NCI-H146 treated with DMSO at 0.1 percent for 48 hours (cell line): ENCODE measurements around the gene CRYBB1.

Source experiments
- DNase-seq: peaks from one replicate; lab custom pipeline; 2025; ENCODE audit not compliant: unreplicated experiment; lab: John Stamatoyannopoulos, UW

Gene CRYBB1

DNA sequence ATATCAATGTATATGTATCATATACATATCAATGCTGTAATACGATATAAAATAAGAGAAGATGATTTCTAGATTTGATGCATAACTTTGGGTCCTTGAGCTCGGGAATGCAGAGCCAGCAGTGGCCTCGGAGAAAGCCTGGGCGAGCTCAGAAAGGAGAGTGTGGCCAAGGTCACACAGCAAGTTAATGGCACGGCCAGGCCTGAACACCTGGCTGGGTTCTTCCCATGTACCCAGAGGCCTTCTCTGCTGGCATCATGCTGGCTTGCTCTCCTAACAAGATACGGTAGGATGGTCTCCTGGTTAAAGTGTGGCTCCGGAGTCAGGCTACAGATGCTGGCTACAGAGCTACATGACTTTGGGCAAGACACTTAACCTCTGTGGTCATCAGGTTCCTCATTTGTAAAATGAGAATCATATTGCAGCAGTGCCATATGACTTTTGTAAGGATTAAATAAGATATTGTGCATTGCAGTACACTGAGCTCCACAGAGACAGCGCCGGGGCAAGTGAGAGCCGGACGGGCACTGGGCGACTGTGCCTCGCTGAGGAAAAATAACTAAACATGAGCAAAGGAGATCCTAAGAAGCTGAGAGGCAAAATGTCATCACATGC is 57.8 kb downstream of the CRYBB1 start:
- DNase-seq: no peak

DNA sequence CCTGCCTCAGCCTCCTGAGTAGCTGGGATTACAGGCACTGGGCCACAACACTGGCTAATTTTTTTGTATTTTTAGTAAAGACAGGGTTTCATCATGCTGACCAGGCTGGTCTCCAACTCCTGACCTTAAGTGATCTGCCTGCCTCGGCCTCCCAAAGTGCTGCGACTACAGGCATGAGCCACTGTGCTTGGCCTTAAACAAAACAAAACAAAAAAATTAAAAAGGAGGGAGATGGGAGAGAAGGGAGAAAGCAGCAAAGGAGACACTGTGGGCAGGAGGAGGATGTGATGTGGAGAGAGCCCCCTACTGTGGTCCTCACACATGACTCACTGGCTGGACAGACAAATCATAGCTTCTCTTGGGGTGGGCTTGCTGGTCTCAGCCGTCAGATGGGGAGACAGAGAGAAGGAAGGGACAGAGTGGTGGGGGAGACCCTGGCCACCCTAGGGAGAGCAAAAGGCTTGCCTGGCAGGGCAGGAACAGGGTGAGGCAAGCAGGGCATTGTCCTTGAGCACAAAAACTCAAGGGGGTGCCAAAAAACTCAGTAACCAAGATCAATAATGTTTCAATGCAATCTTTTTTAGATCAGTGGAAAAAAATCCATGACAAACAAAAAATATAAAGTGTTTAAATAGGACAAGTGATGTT is 59.5 kb downstream of the CRYBB1 start:
- DNase-seq: peak; percentile 62

DNA sequence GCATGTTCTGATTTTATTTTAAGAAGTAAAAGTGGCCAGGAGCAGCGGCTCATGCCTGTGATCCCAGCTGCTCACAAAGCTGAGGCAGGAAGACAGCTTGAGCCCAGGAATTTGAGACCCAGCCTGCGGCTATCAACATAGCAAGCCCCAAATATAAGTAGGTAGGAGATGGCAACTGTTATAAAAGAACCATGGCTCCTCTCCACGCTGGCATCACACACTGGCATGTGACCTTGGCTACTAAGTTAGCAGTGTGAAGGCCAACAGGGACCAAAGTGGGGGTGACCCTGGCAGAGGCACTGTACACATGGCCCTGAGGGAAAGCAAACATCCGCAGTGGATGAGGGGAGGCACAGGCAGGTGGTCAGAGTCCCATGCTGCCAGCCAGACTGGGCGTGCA is 60.9 kb downstream of the CRYBB1 start:
- DNase-seq: no peak

DNA sequence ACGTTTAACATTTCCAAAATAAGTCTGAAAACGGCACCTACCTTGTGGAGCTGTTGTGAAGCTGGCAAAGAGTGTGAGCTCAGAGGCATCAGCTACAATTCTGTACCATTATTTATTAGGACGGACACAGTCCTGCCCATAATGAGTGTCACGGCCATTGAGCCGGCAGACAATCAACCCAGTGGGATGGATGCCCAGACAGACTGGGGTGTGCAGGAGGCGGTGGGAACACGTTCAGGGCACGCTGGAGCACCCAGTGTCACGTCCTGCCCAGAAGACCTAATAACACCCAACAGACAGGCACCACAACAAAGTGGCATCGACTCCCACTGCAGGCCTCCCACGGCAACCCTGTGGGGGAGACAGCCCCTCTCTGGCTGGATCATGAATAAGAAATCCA is 62.3 kb downstream of the CRYBB1 start:
- DNase-seq: no peak

DNA sequence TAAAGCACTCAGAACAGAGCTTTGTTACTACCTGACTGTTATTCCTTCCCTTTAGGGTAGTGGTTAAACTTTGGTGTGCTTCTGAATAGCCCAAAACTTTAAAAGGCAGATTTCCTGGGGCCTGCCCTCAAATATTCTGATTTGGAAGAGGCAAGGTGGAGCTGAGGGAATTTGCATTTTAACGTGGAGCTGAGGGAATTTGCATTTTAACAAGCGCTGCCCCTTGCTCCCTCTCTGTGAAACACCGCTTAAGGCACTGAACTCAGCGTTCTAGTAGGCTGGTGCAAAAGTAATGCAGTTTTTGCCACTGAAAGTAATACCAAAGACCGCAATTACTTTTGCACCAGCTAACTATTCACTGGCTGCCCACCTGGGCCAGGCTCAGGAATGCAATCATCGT is 62.9 kb downstream of the CRYBB1 start:
- DNase-seq: no peak

DNA sequence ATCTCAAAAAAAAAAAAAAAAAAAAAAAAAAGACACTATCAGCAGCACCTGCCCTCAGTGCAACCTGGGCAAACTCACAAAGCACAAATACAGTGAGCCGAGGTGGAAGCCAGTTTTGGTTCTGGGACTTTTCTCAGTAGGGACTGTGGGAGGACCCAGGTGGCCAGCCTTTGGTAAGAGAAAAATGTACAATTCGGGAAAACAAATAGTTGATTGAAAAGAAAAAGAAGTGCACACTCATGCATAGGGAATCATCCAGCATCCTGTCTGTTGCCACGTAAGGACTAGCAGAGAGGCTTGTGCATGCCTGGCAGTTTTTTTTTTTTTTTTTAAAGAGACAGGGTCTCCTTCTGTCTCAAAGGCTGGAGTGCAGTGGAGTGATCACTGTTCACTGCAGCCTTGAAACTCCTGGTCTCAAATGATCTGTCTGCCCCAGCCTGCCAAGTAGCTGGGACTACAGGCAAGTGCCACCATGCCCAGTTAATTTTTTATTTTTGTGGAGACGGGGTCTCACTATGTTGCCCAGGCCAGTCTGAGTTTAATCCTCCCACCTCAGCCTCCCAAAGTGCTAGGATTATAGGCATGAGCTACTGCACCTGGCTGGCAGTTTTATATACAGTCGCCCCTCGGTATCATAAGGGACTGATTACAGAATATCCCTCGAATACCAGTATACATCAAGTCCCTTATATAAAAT is 64.6 kb downstream of the CRYBB1 start:
- DNase-seq: peak; percentile 35

DNA sequence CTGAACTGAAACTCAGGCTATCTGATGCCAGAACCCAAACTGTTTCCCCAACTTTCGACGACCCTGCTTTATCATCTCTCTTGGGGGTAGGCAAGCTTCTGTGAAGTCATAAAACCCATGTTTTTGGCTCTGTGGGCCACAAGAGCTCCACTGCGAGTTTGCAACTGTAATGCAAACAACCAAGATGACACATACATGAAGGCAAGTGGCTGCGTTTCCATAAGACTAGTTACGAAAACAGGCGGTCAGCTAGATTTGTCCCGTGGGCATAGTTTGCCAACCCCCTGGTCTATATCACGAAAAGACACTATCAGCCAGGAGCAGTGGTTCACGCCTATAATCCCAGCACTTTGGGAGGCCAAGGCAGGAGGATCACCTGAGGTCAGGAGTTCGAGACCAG is 65.4 kb downstream of the CRYBB1 start:
- DNase-seq: no peak

DNA sequence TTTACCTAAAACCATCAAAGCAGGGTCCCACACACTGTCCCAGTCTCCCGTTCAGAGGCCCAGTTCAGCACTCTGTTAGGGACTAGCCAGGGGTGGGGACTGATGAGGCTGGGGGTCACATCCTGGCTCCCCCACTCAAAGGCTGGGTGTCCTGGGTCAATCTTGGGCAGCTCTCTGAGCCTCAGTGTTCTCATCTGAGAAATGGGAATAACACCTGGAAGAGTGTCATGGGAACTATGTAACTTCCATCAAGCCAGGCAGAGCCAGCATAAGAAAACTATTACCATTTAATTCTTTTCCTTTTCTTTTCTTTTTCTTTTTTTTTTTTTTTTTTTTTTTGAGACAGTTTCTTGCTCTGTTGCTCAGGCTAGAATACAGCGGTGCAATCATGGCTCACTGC is 66.3 kb downstream of the CRYBB1 start:
- DNase-seq: no peak

DNA sequence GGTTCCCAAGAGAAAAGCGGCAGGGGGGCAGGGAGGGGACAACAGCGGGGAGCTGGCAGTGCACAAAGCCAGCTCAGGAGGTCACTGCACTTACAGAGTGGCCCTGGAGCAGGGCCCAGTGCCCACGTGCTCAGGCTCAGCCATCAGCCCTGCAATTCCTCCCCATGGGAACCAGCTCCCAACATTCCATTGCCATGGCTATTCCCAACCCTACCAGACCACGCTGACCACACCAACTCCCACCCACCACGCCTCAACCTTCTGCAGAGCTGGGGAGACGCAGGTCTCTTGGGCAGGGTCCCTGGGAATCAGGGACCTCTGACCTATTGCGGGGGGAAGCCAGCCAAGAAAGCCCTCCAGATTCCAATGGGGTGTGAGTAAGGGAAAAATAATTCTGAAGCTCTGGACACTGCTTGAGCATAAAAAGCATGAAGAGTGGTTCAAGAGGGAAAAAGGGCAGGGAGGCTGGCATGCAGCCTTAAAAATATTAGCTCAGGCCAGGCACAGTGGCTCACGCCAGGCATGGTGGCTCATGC is 67.3 kb downstream of the CRYBB1 start:
- DNase-seq: peak; percentile 0

DNA sequence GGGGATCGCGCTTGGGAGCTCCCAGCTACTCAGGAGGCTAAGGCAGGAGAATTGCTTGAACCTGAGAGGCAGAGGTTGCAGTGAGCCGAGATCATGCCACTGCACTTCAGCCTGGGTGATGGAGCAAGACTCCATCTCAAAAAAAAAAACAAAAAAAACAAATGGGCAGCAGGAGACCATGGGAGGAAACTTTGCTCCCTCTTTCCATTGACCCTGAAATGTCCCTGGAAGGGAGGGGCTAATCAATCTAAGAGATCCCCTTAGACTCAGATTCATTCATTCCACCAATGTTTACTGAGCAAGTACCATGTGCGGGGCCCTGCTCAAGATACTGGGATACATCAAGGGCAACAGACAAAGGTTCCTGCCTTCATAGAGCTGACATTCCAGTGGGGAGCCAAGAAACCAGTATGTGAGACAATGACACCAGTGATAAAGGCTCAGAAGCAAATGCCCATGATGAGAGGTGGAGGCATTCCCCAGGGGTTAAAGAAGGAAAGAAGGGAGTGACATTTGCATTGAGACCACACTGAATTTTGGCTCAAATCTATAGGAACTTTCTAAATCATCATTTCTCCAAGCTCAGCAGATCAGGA is 67.8 kb downstream of the CRYBB1 start:
- no peak for DNase-seq
